K562 treated with DMSO at 1 percent for 48 hours (cell line): ENCODE results near the gene SREBF2. TPM values are rescaled to one million over a fixed set of nuclear protein-coding genes. Genes with fewer than 3 reads are reported as not detected.

Experiments
- total RNA-seq: library from RNA; unstranded; fragments of 300-600 nt; gene quantifications from 2 replicates; pipeline ENCODE4 v1.2.3, GENCODE V29; 2022; ENCODE audit warnings: low replicate concordance; ENCODE audit errors: extremely low read depth

The SREBF2 gene
- not detected in 2 replicates for total RNA-seq

GRCh38 chr22:41832553-41833368 is at the start of gene SREBF2:
Gene SREBF2 (plus strand): TSS chr22:41833105. CDS start chr22:41833271, 166 bp downstream.

GRCh38 chr22:41800348-41801146 is 32.4 kb upstream of the SREBF2 start, which contains the start of gene CCDC134:
Gene CCDC134 (plus strand): TSS chr22:41800679. CDS start chr22:41808891, 8,212 bp downstream.

GRCh38 chr22:41915035-41915785 is 82.3 kb downstream of the SREBF2 start, which contains the start of gene SHISA8:
Gene SHISA8 (minus strand): TSS chr22:41915074. CDS start chr22:41914667, 407 bp downstream.

GRCh38 chr22:41946629-41947423 is 113.9 kb downstream of the SREBF2 start, which contains the start of gene CENPM:
Gene CENPM (minus strand): TSS chr22:41947152. CDS start chr22:41947076, 76 bp downstream.

GRCh38 chr22:41951898-41952474 is 119.1 kb downstream of the SREBF2 start, which contains the start of gene SMIM45:
Gene SMIM45 (plus strand): TSS chr22:41952150.

Other genes starting within 250 kb of the SREBF2 start
- gene PMM1, start 243.3 kb upstream of the SREBF2 start, total RNA-seq: not detected in 2 replicates
- not detected in 2 replicates for gene DESI1, start 212.1 kb upstream of the SREBF2 start, total RNA-seq
- gene XRCC6, start 211.8 kb upstream of the SREBF2 start, total RNA-seq: 179 TPM in 1 of 2 replicates, not detected in the other
- not detected in 2 replicates for gene SNU13, start 144.2 kb upstream of the SREBF2 start, total RNA-seq
- not detected in 2 replicates for gene MEI1, start 133.6 kb upstream of the SREBF2 start, total RNA-seq
- not detected in 2 replicates for gene CCDC134, start 32.4 kb upstream of the SREBF2 start, total RNA-seq
- gene SHISA8, start 82.0 kb downstream of the SREBF2 start, total RNA-seq: not detected in 2 replicates
- not detected in 2 replicates for gene TNFRSF13C, start 93.7 kb downstream of the SREBF2 start, total RNA-seq
- not detected in 2 replicates for gene CENPM, start 114.0 kb downstream of the SREBF2 start, total RNA-seq
- not detected in 2 replicates for gene SEPTIN3, start 136.3 kb downstream of the SREBF2 start, total RNA-seq
- gene WBP2NL, start 165.7 kb downstream of the SREBF2 start, total RNA-seq: not detected in 2 replicates
- not detected in 2 replicates for gene NAGA, start 237.7 kb downstream of the SREBF2 start, total RNA-seq
- not detected in 2 replicates for gene PHETA2, start 241.1 kb downstream of the SREBF2 start, total RNA-seq
- not detected in 2 replicates for gene SMDT1, start 246.6 kb downstream of the SREBF2 start, total RNA-seq